ENCODE results near the gene RBMS3.

The RBMS3 gene

DNA sequence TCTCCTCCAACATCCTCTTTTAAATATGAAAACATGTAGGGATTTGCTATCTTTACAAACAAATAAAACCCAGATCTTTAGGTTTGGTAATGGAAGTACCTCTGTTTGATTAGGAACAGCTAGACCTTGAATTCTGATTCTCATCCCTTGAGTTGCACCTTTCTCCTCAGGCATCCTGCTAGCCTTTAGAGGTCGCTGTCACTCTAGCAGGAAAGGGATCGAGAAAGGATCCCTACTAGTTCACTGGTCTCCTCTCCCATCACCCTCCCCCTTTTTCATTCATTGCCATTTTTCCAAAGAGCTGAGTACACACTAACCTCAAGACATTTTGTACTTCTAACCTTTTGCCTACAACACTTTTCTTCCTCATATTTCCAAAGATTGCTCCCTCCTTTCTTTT lies 569.8 kb downstream of the RBMS3 start:
- no peak for DNase-seq

DNA sequence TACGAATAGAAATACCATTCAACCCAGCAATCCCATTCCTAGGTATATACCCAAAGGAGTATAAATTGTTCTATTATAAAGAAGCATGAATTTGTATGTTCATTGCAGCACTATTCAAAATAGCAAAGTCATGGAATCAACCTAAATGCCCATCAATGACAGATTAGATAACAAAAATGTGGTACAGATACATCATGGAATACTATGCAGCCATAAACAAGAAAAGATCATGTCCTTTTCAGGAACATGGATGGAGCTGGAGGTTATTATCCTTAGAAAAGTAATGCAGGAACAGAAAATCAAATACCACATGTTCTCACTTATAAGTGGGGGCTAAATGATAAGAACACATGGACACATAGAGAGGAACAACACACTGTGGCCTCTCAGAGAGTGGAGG lies 571.9 kb downstream of the RBMS3 start:
- no peak for DNase-seq

DNA sequence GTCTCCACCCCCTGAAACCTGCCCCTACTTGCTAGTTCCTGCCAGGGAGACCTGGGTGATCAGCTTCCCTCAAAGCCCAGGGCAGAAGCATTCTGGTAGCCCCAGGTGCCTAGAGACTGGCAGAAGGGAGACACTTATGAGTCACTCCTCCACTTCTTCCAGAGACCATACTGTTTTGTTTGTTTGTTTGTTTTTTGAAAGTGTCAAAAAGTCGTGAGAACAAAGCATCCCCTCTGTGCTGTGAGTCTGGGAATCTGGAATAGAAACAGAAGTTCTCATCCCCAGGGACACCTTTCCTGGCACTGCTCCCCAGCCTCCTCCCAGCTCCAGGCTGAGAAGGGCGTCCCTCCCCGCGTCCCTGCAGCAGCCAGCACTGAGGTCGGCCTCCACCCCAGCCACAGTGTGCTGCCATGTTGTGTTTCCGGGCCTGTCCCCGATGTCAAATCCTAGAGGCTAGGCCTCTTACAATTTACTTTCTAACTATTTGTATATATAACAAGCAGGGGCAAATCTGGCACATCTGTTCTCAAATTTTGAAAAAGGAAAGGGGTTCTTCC lies 573.0 kb downstream of the RBMS3 start:
- DNase-seq: no peak

DNA sequence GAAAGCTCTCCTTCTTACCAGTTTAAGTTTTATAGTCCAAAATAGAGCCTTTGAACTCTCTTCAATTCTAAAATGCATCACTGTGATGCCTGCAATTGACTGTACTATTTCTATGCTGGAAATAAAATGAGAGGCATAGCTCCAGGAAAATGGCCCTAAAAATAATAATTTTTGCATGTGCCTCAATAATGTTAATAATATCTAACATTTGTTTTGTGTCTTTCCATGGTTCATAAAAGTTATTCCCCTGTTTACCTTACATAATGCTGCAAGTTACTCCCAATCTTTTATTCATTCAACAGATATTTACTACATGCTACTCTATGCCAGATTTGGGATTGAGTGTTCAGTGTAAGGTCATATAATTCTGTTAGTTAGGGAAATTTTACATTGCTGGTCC lies 574.0 kb downstream of the RBMS3 start:
- DNase-seq: no peak

DNA sequence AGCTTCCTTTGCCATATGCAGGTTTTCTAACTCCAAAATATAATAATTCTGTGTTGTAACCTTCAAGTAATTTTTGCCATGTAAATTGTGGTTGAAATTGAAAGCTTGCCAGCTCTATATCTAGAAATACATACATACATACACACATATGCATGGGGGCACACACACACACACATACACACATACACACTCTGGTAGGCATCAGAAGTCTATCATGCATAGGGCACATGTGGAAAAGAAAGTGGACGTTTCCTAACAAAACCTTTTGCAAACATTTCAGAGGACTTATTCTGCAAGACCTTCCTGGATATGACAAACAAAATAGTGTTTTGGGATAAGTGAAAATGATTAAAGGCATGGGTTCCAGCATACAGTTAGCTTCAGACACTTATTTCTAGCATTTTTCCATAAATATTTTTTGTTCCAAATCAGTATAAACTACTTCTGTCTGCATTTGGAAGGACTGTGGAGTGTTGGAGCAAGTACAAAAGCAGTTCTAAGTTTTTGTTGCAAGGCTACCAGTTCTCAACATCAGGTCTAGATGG lies 578.9 kb downstream of the RBMS3 start:
- no peak for DNase-seq

DNA sequence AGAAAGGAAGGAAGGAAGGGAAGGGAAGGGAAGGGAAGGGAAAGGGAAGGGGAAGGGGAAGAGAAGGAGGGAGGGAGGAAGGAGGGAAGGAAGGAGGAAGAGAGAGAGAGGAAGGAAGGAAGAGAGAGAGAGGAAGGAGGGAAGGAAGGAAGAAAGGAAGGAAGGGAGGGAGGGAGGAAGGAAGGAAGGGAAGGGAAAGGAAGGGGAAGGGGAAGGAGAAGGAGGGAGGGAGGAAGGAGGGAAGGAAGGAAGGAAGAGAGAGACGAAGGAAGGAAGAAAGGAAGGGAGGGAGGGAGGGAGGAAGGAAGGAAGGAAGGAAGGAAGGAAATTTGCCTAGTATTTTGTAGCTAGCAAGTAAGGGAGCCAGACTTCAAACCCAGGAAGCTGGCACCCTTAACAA lies 583.9 kb downstream of the RBMS3 start:
- DNase-seq: no peak

DNA sequence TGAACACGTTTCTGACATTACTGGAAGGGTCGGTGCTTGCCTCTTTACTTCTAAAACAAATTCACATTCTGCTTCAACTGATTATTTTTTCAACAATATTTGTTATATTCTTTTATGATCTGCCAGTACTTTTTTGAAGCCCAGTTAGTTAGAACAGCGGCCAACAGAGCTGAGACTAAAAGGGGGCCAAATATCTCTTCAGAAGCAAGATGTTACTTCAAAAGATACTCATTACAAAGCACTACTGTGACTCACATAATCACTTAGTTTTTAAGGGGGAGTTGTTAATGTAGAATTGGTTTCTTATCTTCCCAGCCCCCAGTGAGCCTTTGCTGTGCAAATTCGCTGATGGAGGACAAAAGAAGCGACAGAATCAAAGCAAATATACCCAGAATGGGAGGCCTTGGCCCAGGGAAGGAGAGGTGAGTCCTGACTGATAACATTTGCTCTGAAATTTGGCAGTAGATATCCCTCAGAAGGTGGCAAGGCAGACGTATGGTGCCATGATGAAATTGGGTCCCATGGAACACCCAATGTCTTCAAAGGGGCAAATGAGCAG lies 587.8 kb downstream of the RBMS3 start:
- DNase-seq: no peak

DNA sequence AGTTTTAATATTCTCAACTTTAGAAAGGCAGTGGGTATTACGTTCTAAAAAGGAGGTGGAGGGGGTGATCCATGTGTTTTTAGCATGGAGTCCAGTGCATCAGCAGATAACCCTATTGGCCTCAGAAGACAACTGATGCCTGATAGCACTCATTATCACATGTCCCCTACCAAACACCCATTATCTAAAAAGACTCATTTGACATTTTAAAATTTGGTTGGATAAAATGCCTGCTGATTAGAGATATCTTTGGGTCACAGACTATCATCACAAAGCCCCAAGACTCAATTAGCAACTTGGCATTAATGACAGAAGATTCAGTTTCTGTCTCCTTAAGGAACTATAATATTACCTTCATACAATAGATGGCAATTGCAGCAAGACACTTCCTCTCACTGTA lies 589.3 kb downstream of the RBMS3 start:
- DNase-seq: no peak

DNA sequence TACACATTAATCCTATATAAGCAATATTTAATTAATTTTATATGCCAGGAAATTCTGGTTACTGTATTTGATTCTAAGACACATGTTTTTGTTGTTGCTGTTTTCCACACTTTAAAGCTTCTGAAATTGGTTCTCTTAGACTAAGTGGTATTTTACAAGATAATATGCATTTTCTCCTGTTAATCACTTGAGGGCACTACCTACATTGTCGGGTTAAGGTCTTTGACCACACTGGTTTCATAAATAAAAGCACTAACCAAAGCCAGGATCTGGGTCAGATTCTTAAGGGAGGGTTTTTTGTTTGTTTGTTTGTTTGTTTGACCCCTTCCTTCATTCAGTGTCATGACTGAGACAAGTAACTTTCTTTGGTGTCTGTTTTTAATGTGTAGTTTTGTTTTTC lies 590.2 kb downstream of the RBMS3 start:
- DNase-seq: no peak

DNA sequence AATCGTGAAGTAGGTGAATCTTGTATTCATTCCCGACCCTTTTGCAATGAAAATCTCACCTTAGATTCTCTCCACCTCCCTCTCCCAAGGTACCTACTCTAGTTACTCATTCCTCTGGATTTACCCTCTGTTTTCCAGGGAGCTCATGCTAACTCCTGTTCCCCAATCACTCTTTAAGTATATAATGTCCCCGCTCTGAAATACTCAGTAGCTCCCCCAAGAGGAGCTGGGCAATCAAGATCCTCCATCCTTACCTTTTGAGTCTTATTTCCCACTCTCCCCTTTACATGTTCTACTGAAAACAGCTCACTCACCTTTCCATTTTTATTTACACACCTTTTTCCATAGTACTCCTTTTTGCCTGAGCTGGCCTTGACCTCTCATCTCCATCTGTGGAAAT lies 599.9 kb downstream of the RBMS3 start:
- no peak for DNase-seq

DNA sequence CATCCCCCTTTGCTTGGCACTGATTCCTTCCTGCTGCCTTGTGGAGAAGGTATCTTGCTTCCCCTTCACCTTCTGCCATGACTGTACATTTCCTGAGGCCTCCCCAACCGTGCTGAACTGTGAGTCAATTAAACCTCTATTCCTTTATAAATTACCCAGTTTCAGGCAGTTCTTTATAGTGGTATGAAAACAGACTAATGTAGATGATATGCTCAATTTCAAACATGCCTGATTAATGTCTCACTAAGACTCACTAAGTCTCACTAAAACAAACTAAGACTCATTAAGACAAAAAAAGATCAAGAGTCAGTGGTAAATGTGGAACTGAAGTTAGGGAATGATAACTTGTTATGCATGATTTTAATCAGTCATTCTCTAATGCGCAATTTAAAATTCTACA lies 606.6 kb downstream of the RBMS3 start:
- DNase-seq: no peak

DNA sequence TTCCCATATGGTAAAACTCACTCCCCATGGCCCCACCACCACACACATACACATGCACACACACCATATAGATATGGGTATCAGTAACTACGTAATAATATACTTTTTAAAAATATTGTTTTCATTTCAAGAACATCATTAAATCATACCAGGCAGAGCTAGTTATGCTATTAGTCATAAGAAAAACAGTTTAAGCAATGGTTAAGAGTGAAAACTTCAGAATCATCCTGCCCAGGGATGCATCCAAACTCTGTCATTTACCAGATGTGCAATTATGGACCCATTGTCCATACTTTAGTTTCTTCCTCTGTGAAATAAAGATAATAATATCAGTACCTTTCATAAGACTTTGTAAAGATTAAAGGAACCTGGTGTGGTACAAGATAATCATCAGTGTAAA lies 608.3 kb downstream of the RBMS3 start:
- DNase-seq: no peak

DNA sequence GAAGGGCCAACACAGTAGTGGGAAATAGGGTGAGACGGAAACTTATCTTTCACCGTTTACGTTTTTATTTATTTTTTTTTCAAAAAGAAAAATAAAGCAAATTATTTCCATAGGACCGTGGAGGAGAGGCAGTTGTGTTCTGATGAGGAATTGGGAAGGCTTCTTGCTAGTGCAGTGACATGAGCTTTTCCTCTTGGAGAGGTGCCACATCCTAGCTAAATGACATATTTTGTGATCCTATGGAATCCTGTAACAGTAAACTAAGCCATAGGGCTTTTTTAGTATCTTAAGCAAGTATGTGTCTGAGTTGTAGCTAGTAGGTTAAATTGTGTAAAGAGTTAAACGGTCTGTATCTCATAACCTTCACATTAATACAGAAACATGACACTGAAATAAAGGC lies 609.9 kb downstream of the RBMS3 start:
- DNase-seq: no peak

DNA sequence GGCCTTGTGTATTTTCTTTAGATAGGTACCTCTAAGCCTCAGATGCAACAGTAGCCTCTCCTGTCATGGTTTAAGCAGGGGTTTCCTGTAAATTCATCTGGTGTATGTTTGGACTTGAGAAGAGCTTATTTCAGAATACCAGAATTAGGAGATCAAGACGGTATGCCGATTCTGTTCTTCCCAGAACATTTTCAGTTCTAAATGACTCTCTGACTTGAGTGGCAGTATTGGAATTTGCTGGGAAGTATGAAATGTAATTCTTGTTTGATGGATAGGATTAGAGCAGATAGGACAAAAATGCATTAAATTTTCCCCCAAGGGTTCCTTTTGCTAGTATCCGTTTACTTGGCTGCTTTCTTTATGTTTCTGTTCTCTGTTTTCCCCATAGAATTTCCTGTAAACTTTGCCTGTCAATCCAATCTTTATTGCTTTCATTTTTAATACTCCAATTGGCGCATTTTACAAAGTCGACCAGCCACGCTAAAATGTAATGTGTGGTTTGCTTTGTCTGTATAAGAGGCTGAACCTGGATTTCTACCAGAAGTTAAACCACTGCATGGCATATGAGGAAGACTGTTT lies 612.2 kb downstream of the RBMS3 start:
- DNase-seq: no peak

DNA sequence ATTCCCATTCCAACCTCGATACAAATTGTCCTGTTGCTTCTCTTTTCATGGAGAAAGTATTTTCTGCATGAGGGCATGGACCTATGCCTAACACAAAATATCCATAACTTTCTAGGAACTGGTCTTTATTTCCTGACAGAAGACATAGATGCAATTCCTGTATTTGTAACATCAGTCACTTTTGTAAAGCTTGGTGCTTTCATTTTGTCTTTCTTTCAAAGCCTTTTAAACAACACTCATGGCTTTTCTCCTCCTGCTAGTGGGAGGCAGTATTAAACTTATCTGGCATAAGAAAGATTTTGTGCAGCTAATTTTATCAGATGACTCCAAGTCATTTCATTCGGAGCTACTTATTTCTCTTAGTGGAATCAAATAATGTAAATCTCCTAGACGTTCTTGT lies 616.0 kb downstream of the RBMS3 start:
- DNase-seq: no peak

DNA sequence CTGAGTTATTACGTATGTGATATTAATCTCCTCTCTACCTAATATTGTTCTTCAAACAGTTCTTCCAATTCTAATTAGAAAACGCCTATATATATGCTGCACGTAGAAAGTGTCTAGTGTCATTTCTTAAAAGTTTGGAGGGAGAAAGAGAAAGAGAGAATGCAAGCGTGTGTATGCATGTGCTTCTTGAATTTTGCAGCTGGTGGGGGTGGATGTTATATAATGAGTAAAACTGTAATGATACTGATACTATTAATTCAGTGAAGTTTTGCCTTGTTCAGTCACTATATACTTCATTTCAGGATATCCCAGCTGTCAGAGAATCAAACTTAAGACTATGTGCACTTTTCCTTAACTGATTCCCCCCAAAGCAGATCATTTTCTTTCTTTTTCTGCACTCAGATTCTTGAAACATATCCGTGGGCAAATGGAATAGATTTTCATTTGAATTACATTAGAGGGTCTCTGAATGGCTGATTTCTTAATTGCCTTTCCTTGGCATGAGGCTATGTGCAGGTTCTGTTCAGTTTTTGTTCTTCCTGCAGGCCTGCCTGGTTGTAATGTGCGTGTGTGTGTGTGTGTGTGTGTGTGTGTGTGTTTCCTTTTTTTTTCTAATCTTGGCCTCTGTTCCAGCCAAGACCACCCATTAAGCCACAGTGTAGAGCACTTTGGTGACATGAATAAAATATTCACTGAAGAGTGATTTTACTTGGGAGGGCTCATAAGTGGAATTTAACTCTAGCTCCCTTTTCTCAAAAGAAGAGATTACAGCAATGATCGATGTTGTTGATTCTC lies 617.5 kb downstream of the RBMS3 start:
- no peak for DNase-seq

DNA sequence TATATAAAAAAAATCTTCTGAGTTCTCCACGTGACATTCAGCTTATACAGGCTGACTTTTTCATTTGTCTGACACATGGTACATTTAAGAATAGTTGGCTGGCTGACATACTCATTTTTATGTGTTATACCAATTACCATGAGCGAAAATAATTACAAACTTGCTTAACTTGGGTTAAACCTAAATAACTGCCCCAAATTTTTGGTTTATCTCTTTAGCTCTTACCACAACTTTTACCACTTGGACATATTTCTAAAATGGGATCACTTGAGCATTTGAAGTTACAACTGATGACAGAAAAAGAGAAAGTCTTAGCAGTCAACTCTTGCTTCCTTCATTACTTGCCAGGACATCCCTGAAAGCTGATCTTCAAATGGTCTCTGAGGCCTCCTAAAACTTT lies 618.1 kb downstream of the RBMS3 start:
- no peak for DNase-seq

DNA sequence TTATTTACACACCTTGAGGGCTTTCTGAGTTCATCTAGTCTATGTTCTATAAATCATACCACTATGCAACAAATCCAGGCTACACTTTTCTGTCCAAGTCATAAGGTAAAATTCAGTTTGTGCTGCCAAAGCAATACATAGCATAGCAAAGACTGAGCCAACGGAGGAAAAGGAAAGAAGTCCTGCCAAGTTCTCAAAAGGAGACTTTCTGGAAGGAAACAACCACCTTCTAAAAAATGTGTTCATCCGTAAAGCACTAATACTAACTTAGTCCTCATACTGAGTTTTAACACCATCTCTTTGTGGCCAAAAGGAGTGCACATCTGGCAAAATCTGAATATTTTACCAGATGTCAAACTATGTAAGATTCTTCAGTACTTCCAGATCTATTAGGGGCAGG lies 620.2 kb downstream of the RBMS3 start:
- no peak for DNase-seq

DNA sequence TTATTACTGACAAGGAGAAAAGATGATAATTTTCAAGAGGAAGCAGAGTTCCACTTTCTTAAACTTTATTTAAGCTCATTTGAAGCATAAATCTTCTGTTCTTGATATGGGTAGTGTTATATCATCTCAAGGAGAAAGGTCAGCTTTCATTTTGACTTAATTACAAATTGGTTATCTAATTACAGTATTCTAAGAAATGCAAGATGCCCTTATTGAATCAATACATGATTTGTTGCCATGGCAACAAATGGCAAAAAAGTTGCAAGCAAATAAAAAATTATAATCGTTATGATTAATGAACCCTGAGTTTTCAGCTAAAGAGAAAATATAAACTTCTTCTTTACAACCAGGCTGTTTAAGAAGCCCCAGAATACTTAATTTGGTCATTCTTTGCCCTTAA lies 622.7 kb downstream of the RBMS3 start:
- no peak for DNase-seq

DNA sequence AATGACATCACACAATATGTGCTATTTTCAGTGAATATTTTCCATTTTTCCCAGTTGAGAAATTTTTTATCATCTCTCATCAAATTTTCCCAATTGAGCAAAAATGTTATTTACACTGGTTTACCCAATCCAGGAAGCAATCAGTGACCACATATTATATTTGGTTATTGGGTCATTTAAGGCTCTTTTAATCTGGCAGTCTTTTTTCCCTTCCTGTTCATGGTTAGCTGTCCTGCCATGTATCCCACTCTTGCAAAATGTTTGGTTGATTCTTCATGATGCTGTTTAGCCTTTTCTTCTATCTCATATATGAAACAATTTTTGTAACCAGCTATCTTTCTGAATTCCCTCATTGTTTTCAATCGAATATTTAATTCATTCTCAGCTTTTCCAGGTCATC lies 626.0 kb downstream of the RBMS3 start:
- DNase-seq: no peak

DNA sequence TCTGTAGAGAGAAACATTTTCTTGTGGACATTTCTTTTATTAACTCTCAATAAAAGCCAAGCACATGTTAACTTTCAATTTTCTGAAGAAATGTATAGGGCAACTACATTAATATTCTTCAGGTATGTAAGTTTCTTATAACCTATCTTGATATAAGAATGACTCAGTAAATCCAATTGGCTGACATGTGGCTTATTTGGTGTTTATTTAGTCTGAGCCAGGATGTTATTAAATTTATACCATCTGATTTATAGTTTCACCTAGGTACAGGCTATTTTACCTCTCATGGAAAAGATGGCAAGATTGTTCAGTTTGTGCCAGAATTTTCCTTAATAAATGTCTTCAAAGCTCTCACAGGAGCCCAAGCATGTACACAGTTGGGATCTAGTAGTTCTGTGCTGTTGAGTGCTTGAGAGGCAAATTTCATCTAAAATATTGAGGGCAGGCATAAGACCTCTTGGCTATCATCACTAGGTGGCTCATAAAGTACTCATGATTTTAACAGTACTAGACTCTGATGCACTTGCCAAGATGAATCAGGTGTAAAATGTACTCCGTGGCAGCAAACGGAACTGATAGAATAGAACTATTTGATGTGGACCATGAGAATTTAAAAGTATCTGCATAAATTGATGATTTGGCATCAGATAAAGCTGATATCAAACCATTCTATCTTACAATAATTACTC lies 631.9 kb downstream of the RBMS3 start:
- DNase-seq: no peak

DNA sequence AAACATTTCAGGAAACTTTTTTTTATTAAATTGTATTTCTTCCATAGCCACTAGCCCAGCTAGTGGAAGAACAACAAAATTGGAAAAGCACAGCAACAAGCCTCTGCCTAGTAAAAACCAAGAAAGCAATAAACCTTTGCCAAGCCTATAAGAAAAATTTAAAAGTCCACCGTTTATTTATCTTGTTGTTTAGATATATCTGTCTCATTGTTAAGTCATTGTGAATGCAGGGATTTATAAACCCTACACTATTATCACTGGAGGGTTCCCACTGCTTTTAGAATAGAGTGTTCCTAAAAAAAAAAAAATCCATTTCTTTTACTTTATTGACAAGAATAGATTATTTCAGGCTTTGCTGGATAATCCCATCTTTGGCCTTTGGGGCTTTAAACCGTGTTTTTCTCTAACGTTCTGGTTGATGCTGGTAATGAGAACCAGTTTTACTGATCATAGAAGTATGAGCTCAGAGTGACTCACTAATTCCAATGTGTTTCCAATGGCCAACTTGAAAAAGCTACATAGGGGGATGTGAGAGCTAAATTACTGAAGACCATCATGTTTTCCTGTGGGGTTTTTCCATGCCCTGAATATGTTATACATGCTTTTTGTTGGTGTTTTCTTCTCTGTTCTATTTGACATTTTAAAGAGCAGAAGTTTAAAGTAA lies 634.1 kb downstream of the RBMS3 start:
- no peak for DNase-seq

DNA sequence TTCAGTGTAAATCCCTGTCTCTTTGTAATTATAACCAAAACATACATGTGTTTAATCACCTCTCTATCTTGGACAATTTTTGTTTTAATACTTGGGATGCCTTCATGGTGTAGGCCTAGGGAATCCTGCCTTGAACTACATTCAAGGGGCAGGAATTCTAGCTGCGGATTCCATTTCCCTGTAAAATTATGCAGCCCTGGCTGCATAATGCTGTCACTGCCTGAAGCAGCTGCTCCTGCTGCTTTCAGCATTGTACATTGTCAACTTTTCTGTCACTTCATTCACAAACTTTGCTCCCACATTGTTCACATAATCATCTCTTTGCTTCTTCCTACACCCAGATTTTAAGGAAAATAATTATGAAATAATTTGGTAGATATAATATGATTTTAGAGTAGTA lies 638.7 kb downstream of the RBMS3 start:
- no peak for DNase-seq
